Measurements from ENCODE around the gene RPL18A.
"Not testable (repeated sequence)": the region's sequence is repeated elsewhere in the genome, so short reads cannot be mapped to it uniquely, and the experiment has no call there.

RPL18A gene

GRCh38 chr19:17869114-17869608, 9.5 kb downstream of the RPL18A start:
- no peak for DNase-seq

- no peak for DNase-seq
These were observed 11.5 kb downstream of the RPL18A start for GRCh38 chr19:17871032-17871877.

- no peak for DNase-seq
These were observed 12.2 kb downstream of the RPL18A start, which contains the start of gene SLC5A5 for GRCh38 chr19:17871878-17872250. Gene SLC5A5, plus strand, starts transcription at chr19:17871945. Its CDS starts 375 bp downstream, at chr19:17872320.

- DNase-seq = no peak
These were observed 12.7 kb downstream of the RPL18A start for GRCh38 chr19:17872251-17873001.

- no peak for DNase-seq
These were observed 14.4 kb downstream of the RPL18A start for GRCh38 chr19:17873786-17874757.

GRCh38 chr19:17874758-17875135, 15.0 kb downstream of the RPL18A start:
- DNase-seq = no peak

GRCh38 chr19:17877696-17878095, 18.0 kb downstream of the RPL18A start:
- no peak for DNase-seq

- no peak for DNase-seq
These were observed 19.8 kb downstream of the RPL18A start for GRCh38 chr19:17879466-17879865.

- no peak for DNase-seq
These were observed 22.0 kb downstream of the RPL18A start for GRCh38 chr19:17881701-17882100.

GRCh38 chr19:17883627-17884410, 24.1 kb downstream of the RPL18A start:
- DNase-seq = no peak

GRCh38 chr19:17886515-17886914, 26.8 kb downstream of the RPL18A start:
- no peak for DNase-seq

GRCh38 chr19:17887221-17887620, 27.5 kb downstream of the RPL18A start:
- not testable (repeated sequence) for DNase-seq

- DNase-seq = no peak
These were observed 28.6 kb downstream of the RPL18A start for GRCh38 chr19:17888260-17888659.

- DNase-seq = no peak
These were observed 30.0 kb downstream of the RPL18A start for GRCh38 chr19:17889609-17890214.

- no peak for DNase-seq
These were observed 34.1 kb downstream of the RPL18A start for GRCh38 chr19:17893766-17894165.

GRCh38 chr19:17902701-17903100, 43.0 kb downstream of the RPL18A start:
- DNase-seq = no peak

GRCh38 chr19:17908244-17908643, 48.5 kb downstream of the RPL18A start:
- DNase-seq = no peak

- no peak for DNase-seq
These were observed 49.5 kb downstream of the RPL18A start for GRCh38 chr19:17909003-17909732.

- no peak for DNase-seq
These were observed 51.2 kb downstream of the RPL18A start for GRCh38 chr19:17910791-17911360.

Measured in NCI-H510A (cell line).